Tibial artery (tissue), 4 donors: ENCODE data around the gene CACNA1C.

Experiments
- DNase-seq, 2 donors: peaks; one replicate each; pipeline ENCODE4 v3.0.0-alpha.2; 2019
- H3K27ac ChIP-seq, 2 donors: fragments of 200-600 bp; sonication (generic) in 1 of 2; 1 replicate in 1 of 2; 2 replicates in 1 of 2; pipeline ENCODE4 v1.5.1; 2018 to 2019; ENCODE audit warnings: mild to moderate bottlenecking in 1 of 2
- H3K27me3 ChIP-seq, 2 donors: fragments of 200-600 bp; sonication (generic) in 1 of 2; one replicate each; pipeline versions ENCODE4 v1.5.1 to v1.6.0; 2016 to 2019
- H3K36me3 ChIP-seq, 3 donors: fragments of 200-600 bp; sonication (generic) in 2 of 3; one replicate each; pipeline ENCODE4 v1.5.1; 2016 to 2019; ENCODE audit warnings: mild to moderate bottlenecking in 2 of 3
- H3K4me1 ChIP-seq, 4 donors: fragments of 200-600 bp; sonication (generic) in 2 of 4; 1 replicate in 3 of 4; 2 replicates in 1 of 4; pipeline ENCODE4 v1.5.1; 2016 to 2019
- H3K4me3 ChIP-seq, 2 donors: fragments of 200-600 bp; sonication (generic) in 1 of 2; 1 replicate in 1 of 2; 2 replicates in 1 of 2; pipeline ENCODE4 v1.5.1; 2018 to 2019; ENCODE audit warnings: mild to moderate bottlenecking in 2 of 2
- H3K9me3 ChIP-seq, 3 donors: fragments of 200-600 bp; sonication (generic) in 1 of 3; one replicate each; pipeline ENCODE4 v1.5.1; 2016 to 2019
- CTCF ChIP-seq, 2 experiments: fragments of 200-600 bp in 1 of 2; fragments of 450-650 bp in 1 of 2; IDR thresholded peaks; one replicate each; pipeline ENCODE4 v1.5.1; 2017 to 2019; ENCODE audit warnings: antibody characterized with exemption in 2 of 2, mild to moderate bottlenecking in 1 of 2, moderate library complexity in 1 of 2
- intact Hi-C: fragments of 100-400 bp; cut with DNase I; formaldehyde crosslinking; loops from one replicate; pipeline ENCODE4 v1.15.0; 2023; ENCODE audit warnings: low total_unique reads

The CACNA1C gene

GRCh38 chr12:2523317-2523716 is 470.5 kb downstream of the CACNA1C start:
- Histone ChIP-seq H3K9me3 (no peaks in the 10 kb centered on the region), H3K4me1 (no peaks in the 10 kb centered on the region), H3K27ac (no peak overlapping the region), H3K4me3 (no peak overlapping the region), H3K27me3 (no peaks in the 10 kb centered on the region), H3K36me3 (peaks cover 16 to 59% (median 28%) of the 10 kb centered on the region in 3 donors)
- intact Hi-C loops, result no loop called here
- no peak for DNase-seq
- TF ChIP-seq CTCF (IDR thresholded peaks at IDR 0.05), result no peak

GRCh38 chr12:2523844-2524243 is 471.1 kb downstream of the CACNA1C start:
- Histone ChIP-seq H3K36me3 (peaks cover 11 to 60% (median 26%) of the 10 kb centered on the region in 3 donors), H3K4me1 (no peaks in the 10 kb centered on the region), H3K27me3 (no peaks in the 10 kb centered on the region), H3K27ac (no peak overlapping the region), H3K4me3 (no peak overlapping the region), H3K9me3 (no peaks in the 10 kb centered on the region)
- DNase-seq, result no peak
- TF ChIP-seq CTCF (IDR thresholded peaks at IDR 0.05), result no peak
- intact Hi-C loops, result no loop called here

GRCh38 chr12:2526371-2526770 is 473.6 kb downstream of the CACNA1C start:
- H3K4me3 ChIP-seq, result no peak overlapping the region
- no peak overlapping the region for H3K27ac ChIP-seq
- intact Hi-C loops, result no loop called here

GRCh38 chr12:2528001-2528400 is 475.2 kb downstream of the CACNA1C start:
- no peaks in the 10 kb centered on the region for H3K9me3 ChIP-seq
- TF ChIP-seq CTCF (IDR thresholded peaks at IDR 0.05), result no peak
- no peak overlapping the region for H3K27ac ChIP-seq
- H3K4me3 ChIP-seq, result no peak overlapping the region
- intact Hi-C loops, result no loop called here
- no peaks in the 10 kb centered on the region for H3K4me1 ChIP-seq
- H3K36me3 ChIP-seq, result peaks cover 10 to 51% (median 25%) of the 10 kb centered on the region in 3 donors
- DNase-seq, result no peak
- no peaks in the 10 kb centered on the region for H3K27me3 ChIP-seq

More at GRCh38 chr12:2526371-2526770, 473.6 kb downstream of the CACNA1C start:
- Histone ChIP-seq H3K4me1 (no peaks in the 10 kb centered on the region), H3K9me3 (no peaks in the 10 kb centered on the region), H3K36me3 (peaks cover 11 to 40% (median 15%) of the 10 kb centered on the region in 3 donors), H3K27me3 (no peaks in the 10 kb centered on the region)
- no peak for TF ChIP-seq CTCF (IDR thresholded peaks at IDR 0.05)
- no peak for DNase-seq

- DNase-seq, result no peak
- no peaks in the 10 kb centered on the region for H3K27me3 ChIP-seq
- no peaks in the 10 kb centered on the region for H3K4me1 ChIP-seq
- H3K36me3 ChIP-seq, result peaks cover 10 to 54% (median 25%) of the 10 kb centered on the region in 3 donors
- H3K27ac ChIP-seq, result no peak overlapping the region
- intact Hi-C loops, result loop anchor here (10.0 kb wide), 1 partner anchor 1295 kb away; no protein-coding TSS in a partner anchor
- H3K9me3 ChIP-seq, result no peaks in the 10 kb centered on the region
- TF ChIP-seq CTCF (IDR thresholded peaks at IDR 0.05), result no peak
- H3K4me3 ChIP-seq, result no peak overlapping the region
These were observed 477.0 kb downstream of the CACNA1C start for GRCh38 chr12:2529807-2530206.

GRCh38 chr12:2531371-2531770 is 478.6 kb downstream of the CACNA1C start:
- Histone ChIP-seq H3K27me3 (no peaks in the 10 kb centered on the region), H3K27ac (no peak overlapping the region), H3K4me3 (no peak overlapping the region), H3K9me3 (no peaks in the 10 kb centered on the region), H3K4me1 (no peaks in the 10 kb centered on the region), H3K36me3 (peaks cover 15 to 54% (median 25%) of the 10 kb centered on the region in 3 donors)
- intact Hi-C loops, result loop anchor here (10.0 kb wide), 1 partner anchor 1297 kb away; no protein-coding TSS in a partner anchor
- no peak for DNase-seq
- TF ChIP-seq CTCF (IDR thresholded peaks at IDR 0.05), result no peak
